ENCODE data around the gene GNAO1.
A peak's percentile ranks its signal among the peaks of the same experiment; 100 is the strongest.

The GNAO1 gene

GRCh38 chr16:56275076-56275475, 83.8 kb downstream of the GNAO1 start:
- H3K36me3 ChIP-seq (ENCODE audit: control insufficient read depth, insufficient read depth, low read length), result no peaks in the 10 kb centered on the region
- TF ChIP-seq, protein P1, sequence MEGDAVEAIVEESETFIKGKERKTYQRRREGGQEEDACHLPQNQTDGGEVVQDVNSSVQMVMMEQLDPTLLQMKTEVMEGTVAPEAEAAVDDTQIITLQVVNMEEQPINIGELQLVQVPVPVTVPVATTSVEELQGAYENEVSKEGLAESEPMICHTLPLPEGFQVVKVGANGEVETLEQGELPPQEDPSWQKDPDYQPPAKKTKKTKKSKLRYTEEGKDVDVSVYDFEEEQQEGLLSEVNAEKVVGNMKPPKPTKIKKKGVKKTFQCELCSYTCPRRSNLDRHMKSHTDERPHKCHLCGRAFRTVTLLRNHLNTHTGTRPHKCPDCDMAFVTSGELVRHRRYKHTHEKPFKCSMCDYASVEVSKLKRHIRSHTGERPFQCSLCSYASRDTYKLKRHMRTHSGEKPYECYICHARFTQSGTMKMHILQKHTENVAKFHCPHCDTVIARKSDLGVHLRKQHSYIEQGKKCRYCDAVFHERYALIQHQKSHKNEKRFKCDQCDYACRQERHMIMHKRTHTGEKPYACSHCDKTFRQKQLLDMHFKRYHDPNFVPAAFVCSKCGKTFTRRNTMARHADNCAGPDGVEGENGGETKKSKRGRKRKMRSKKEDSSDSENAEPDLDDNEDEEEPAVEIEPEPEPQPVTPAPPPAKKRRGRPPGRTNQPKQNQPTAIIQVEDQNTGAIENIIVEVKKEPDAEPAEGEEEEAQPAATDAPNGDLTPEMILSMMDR (IDR thresholded peaks at IDR 0.05; ENCODE audit: insufficient read depth, low read length, poor library complexity, severe bottlenecking), result no peak
- no peaks in the 10 kb centered on the region for H3K27me3 ChIP-seq (replicated peaks; ENCODE audit: control insufficient read depth, insufficient read depth, low read length)
- no peak overlapping the region for H3K4me3 ChIP-seq (replicated peaks; ENCODE audit: low read depth, low read length)
- no peak for DNase-seq (ENCODE audit: extremely low read depth, insufficient read length)

DNA sequence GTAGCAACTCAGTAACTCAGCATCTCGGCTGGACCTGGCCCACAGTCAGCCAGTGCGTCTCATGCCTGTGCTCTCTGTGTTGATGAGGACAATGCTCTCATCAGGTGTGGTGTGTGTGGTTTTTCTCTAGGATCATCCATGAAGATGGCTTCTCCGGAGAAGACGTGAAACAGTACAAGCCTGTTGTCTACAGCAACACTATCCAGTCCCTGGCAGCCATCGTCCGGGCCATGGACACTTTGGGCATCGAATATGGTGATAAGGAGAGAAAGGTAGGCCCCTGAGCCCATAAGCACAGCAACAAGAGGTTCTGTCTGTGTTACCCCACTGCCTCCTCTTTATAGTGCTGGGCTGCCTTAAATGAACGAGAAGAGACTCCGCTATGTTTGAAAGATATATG, 84.5 kb downstream of the GNAO1 start:
- H3K36me3 ChIP-seq (ENCODE audit: control insufficient read depth, insufficient read depth, low read length), result no peaks in the 10 kb centered on the region
- TF ChIP-seq, protein P1 (IDR thresholded peaks at IDR 0.05; ENCODE audit: insufficient read depth, low read length, poor library complexity, severe bottlenecking), result no peak
- H3K27me3 ChIP-seq (replicated peaks; ENCODE audit: control insufficient read depth, insufficient read depth, low read length), result no peaks in the 10 kb centered on the region; the same call in 1 of the 2 replicates
- no peak for DNase-seq (ENCODE audit: extremely low read depth, insufficient read length)
- no peak overlapping the region for H3K4me3 ChIP-seq (replicated peaks; ENCODE audit: low read depth, low read length)

DNA sequence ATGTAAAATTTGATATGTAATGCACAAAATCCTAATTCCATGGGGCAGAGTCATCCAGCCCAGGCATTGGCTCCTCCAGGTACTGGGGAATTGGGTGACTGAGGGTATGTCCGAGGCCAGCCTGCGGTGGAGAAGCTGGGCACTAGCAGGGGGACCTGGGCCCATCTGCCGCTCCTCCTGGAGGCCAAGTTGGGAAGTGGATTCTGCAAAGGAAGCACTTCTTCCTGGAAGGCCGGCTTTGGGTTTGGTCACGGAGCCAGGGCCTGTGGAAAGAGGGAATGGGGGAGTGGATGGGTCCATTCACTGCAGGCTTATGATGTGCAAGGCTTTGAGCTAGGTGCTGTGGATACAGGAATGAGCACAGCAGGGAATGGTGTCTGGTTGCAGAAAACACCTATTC, 85.8 kb downstream of the GNAO1 start:
- Histone ChIP-seq H3K36me3 (ENCODE audit: control insufficient read depth, insufficient read depth, low read length) (no peaks in the 10 kb centered on the region), H3K27me3 (replicated peaks; ENCODE audit: control insufficient read depth, insufficient read depth, low read length) (no peaks in the 10 kb centered on the region; the same call in 1 of the 2 replicates), H3K4me3 (replicated peaks; ENCODE audit: low read depth, low read length) (no peak overlapping the region)
- no peak for DNase-seq (ENCODE audit: extremely low read depth, insufficient read length)
- TF ChIP-seq, protein P1 (IDR thresholded peaks at IDR 0.05; ENCODE audit: insufficient read depth, low read length, poor library complexity, severe bottlenecking), result no peak

- TF ChIP-seq, protein P1 (IDR thresholded peaks at IDR 0.05; ENCODE audit: insufficient read depth, low read length, poor library complexity, severe bottlenecking), result no peak
- H3K27me3 ChIP-seq (replicated peaks; ENCODE audit: control insufficient read depth, insufficient read depth, low read length), result no peaks in the 10 kb centered on the region; the same call in 1 of the 2 replicates
- no peaks in the 10 kb centered on the region for H3K36me3 ChIP-seq (ENCODE audit: control insufficient read depth, insufficient read depth, low read length)
- no peak for DNase-seq (ENCODE audit: extremely low read depth, insufficient read length)
- H3K4me3 ChIP-seq (replicated peaks; ENCODE audit: low read depth, low read length), result no peak overlapping the region
These were observed 87.0 kb downstream of the GNAO1 start for GRCh38 chr16:56278196-56278855.

GRCh38 chr16:56279132-56279531, 87.8 kb downstream of the GNAO1 start:
- Histone ChIP-seq H3K4me3 (replicated peaks; ENCODE audit: low read depth, low read length) (no peak overlapping the region), H3K27me3 (replicated peaks; ENCODE audit: control insufficient read depth, insufficient read depth, low read length) (peaks cover 1% of the 10 kb centered on the region), H3K36me3 (ENCODE audit: control insufficient read depth, insufficient read depth, low read length) (no peaks in the 10 kb centered on the region)
- peak; percentile 11 for DNase-seq (ENCODE audit: extremely low read depth, insufficient read length)
- TF ChIP-seq, protein P1 (IDR thresholded peaks at IDR 0.05; ENCODE audit: insufficient read depth, low read length, poor library complexity, severe bottlenecking), result no peak

DNA sequence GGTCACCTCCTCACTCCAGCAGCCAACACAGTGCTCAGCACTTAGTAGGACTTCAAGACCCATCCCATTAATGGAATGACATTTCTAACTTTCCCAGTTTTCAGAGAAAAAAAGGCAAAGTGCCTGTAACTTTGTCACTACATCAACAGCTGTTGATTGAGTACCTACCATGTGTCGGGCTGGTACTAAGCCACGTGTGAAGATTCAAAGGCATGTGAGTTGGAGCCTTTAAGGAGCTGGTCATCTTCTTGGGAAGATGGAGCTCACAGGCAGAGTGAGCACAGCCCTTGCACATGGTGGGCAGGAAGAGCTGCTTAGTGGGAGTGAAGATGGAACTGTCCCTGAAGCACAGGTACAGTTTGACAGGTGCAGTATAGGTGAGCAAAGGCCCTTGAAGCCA, 88.6 kb downstream of the GNAO1 start:
- TF ChIP-seq, protein P1 (IDR thresholded peaks at IDR 0.05; ENCODE audit: insufficient read depth, low read length, poor library complexity, severe bottlenecking), result no peak
- H3K4me3 ChIP-seq (replicated peaks; ENCODE audit: low read depth, low read length), result no peak overlapping the region
- peaks cover 1% of the 10 kb centered on the region for H3K27me3 ChIP-seq (replicated peaks; ENCODE audit: control insufficient read depth, insufficient read depth, low read length)
- no peak for DNase-seq (ENCODE audit: extremely low read depth, insufficient read length)
- no peaks in the 10 kb centered on the region for H3K36me3 ChIP-seq (ENCODE audit: control insufficient read depth, insufficient read depth, low read length)

All from GM06990 (cell line).